NCI-H446 (cell line): ENCODE data around the gene CES3.

Experiments
- DNase-seq, 2 experiments: peaks; one replicate each; lab custom pipeline; 2025; lab: John Stamatoyannopoulos, UW

CES3 gene

DNA sequence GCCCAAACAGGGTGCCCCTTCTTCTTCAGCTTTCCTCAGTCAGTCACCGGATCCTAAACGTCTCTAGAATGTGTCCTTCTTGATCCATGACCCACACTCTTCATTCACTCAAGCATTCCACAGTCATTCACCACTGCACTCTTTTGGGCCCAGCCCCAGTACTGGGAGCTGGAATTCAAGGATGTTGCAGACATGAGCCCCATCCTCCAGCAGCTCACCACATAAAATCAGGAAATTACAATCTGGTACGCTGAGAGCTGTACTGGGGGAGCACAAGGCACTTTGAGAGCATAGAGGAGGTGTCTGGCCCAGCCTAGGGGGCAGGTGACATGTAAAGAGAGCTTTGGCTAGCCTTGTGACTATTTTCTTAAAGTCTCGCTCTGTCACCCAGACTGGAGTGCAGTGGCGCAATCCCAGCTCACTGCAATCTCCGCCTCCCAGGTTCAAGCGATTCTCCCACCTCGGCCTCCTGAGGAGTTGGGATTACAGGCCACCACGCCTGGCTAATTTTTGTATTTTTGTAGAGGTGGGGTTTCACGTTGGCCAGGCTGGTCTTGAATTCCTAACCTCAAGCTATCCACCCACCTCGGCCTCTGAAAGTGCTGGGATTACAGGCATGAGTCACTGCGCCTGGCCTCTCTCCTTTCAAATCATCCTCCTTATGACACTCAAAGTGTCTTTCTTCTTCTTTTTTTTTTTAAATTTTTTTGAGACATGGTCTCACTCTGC lies 46.0 kb downstream of the CES3 start:
- DNase-seq, result no peak

DNA sequence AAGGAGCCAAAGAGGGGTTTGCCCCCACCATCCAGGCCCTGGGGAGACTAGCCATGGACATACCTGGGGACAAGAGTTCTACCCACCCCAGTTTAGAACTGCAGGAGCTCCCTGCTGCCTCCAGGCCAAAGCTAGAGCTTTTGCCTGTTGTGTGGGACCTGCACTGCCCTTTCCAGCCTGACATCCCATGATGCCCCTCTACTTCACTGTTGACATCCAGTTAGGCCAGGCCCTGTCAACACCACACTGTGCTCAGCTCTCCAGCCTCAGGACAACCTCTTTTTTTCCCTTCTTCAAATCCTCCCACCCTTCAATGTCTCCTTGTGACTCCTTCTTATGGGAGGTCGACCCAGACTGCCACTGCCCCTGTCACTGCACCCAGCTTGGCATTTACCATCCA lies 48.1 kb downstream of the CES3 start:
- no peak for DNase-seq

DNA sequence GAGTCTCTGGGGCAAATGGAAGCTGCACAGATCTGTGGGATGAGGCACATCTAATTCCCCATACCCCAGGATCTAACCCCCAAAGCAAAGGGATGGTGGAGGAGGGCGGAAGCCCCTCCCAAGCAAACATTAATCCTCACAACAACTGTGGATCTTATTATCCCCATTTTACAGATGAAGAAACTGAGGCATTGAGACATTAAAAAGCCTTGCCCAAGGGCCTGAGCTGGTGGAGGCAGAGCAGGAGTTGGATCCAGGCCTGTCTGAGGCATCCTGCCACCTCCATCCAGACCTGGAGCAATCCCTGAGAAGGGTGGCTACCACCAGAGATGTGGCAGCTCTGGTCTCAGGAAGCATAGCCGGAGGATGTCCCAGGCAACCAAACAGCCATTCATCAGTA lies 50.2 kb downstream of the CES3 start:
- DNase-seq, result no peak

DNA sequence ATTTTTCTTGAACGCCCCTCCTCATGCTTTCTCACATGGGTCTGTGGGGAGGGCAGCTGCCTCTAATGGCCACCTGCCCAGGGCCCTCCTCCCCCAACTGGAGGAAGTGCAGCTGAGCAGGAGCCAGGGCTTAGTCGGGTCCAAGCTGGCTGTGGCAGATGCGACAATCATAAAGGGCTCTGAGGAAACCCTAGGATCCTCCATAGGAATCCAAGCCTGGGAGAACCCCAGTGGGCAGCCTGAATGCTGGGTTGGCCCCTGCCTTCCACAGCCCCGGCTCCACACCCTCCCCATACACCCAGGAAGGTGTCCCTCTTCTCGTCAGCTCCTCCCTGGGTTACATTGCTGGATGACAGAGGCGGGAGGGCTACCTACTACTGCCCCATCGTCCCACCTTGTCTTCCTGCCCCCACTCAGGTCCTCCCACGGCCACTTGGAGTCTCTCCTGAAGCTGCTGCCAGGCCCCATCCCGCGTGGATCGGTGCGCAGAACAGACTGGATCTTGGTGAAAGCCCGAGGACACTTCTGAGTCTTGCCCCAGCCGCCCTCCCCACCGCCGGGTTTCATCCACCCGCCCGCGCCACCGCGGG lies 52.3 kb downstream of the CES3 start:
- DNase-seq, result peak in 1 of 2 experiments; percentile 11

DNA sequence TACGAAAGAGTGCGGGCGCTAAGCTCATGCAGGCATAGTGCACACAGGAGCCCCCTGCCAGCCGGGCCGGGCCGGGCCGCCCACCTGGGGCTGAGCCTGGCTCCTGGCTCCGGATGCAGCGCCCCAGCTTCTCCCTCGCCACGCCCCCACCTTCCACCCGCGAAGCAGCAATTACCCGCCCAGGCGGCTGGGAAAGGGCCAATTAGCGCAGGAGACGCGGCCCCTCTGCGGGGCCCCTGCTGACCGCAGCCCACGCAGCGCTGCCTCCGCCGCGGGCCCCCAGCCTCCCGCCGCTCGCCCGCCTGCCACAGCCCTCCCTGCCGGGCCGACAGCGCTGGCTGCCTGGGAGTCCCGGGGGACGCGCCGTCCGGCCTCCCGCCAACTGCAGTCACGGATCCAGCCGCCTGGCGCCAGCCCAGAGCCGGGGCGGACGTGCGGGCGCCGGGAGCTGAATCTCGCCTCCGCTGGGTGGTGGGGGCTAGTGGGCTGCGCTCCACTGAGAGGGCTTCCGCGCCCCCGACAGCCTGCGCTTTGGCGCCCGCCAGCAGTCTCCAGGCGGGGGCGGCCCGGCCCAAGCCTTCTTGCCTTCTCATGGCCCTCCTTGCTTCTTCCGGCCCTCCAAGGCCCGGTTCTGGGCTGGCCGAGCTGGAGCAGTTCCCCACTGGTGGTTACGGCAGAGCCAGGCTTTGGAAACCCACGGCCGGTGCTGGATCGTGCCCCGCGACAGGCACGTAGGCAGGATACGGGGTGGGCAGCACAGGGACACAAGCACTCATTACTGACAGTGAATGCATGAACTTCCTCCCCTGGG lies 53.0 kb downstream of the CES3 start:
- peak in 1 of 2 experiments; percentile 75 for DNase-seq

DNA sequence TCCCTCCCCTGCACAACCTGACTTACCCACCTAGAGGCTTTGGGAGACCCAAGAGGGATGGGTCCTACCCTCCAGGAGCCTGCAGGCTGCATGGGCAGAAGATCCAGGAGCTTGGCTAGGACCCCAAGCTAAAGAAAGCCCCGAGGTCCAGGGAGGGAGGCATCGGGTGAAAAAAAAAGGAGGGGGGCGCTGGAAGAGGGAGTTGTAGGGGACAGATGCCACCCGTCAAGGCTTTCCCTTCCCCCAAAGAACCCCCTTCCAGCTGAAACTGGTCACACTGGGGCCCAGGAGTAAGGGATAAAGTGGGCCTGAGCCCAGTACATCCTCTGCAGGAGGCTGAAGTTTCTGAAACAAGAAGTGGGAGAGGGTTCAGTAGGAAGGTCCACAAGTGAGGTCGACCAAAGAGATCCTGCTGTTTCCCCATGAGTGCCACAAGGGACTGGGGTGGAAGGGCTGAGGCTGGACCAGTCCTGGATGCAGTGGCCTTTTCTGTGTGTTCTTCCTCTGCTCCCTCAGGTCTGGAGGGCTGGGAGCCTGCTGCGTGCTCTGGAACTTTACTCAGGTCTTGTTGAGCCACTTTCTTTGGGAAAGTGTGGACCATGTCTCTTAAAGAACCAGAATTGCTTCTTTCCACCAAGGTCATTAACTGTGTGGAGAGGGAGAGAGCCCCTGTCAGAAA lies 53.7 kb downstream of the CES3 start:
- DNase-seq, result no peak

DNA sequence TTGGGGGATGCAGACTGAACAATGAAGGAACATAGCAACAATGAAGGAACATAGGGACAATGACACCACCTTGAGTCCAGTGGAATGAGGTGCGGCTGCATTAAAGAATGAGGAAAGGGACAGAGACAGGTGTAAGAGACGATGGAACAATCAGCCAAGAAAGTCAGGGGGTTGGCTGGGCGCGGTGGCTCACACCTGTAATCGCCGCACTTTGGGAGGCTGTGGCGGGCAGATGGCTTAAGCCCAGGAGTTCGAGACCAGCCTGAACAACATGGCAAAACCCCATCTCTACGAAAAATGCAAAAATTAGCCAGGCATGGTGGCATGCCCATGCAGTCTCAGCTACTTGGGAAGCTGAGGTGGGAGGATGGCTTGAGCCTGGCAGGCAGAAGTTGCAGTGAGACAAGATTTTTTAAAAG lies 54.3 kb downstream of the CES3 start:
- no peak for DNase-seq

DNA sequence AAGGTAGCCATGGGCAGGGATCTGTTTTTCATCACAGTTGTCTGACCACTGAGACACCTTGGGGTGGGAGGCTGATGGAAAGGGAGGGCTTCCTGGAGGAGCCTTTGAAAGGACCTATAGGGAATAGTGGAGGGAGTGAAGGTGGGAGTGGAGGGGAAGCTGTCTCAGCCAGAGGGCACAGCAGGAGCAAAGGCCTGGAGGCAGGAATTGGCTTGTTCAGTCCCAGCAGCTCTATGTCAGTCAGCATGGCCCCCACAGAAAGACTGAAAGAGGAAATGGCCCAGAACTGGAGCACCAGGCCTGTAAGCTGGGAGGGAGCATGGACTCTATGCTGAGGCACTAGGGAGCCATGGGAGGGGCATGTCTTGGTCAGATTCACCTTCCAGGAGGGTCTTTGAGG lies 55.1 kb downstream of the CES3 start:
- DNase-seq, result no peak

DNA sequence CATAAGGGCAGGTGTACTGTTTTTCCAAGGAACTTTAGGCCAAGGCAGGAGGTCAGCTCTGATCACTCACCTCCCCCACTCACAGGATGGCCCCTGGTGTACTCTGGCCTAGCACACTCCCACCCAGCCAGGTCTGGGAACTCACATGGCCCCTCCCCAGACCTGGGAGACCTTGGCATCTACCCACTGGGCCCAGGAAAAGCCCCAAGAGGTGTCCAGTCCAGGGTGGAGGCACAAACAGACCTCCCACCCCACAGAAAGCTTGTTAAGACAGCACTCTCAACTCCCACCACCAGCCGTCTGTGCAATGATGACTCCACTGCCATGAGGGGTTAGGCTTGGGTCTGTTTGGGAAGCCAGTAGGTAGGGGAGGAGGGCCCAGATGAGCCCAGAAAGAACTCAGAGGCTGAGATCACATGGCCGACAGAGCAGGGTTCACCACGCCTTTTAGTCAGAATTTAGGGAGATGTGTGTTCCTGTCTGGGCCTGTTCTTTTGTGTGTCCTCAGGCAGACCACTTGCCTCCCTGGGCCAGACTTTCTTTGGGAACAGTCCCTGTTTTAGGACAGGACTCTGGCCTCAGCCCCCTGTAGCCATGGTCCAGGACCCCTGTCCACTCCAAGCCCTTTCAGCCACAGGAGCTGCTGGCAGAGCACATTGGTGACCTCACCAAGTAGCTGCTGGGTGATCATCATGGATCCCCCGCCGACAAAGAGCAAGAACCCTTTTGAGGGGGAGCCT lies 55.8 kb downstream of the CES3 start:
- no peak for DNase-seq

DNA sequence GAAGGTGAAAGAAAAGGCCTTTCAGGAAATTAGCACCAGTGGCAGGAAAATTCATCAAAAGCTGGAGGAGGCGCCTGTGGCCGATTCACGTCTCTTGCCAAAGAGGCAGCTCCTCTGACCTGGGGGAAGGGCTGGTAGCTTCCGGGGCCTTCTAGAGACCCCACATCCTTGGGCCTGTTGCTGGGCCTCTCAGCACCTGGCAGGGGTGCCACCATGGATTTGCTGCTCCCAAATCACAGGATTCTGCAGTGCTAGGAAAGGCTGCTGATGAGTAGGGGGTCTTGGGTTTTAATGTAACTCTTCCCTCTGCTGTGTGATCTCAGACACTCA lies 56.3 kb downstream of the CES3 start:
- DNase-seq, result no peak

DNA sequence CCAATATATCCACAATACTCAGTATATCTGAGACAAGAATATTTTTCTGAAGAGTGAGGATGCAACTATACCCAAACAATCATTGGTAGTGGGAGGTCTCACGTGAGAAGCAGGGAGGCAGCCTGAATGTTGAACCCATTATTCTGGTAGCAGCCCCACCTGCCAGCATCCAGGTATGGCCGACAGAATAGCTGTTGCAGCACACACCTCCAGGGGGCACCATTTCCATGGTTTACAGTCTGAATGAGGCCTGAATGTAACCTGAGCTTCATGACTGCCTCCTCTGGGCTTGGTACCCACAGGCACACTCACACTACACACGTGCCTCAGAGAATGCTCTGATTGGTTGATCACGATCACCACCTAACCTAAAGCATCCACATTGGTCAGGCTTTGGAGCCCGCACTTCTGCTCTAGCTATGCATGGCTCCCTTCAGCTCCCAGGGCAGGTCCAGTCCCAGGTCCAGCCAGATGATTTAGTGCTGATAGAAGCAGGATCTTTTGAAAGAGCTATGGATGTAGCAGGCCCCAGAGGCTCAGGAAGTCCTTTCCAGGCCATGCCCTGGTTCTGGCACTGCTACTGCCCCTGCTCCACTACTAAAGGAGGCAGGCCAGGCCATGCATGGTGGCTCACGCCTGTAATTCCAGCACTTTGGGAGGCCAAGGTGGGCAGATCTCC lies 56.9 kb downstream of the CES3 start:
- peak; percentile 21 to 76 for DNase-seq

DNA sequence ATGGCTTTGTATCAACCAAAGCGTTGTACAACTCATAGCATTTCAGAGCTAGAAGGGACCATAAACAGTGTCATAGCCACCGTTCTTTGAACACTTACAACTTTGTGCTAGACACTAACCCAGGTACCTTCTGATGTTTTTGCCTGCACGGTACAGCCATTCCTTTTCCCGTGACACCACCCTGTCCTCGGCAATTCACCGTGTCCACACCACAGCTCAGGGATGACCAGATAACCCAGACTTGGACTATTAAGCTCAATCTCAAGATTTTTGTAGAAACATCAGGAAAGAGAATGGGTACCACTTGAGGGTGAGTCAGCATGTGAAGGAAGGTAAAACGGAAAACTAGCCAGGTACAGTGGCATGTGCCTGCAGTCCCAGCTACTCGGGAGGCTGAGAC lies 58.1 kb downstream of the CES3 start:
- DNase-seq, result no peak

DNA sequence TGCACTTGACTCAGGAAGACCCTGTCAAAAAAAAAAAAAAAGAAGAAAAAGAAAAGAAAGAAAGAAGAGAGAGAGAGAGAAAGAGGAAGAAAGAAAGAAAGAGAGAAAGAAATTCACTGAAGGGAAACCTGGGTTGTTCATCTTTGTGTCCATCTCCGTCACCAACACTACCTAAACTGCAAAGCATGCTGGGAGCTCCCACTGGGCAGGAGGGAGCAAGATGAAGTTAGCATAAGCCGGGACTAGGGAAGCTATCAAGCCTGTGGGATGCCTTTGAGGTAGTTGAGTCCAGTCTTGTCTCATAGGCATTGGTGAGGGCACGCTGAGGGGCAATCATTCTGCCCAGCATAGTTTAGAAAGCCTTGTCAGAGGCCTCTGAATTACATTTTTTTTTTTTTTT lies 60.3 kb downstream of the CES3 start:
- no peak for DNase-seq

DNA sequence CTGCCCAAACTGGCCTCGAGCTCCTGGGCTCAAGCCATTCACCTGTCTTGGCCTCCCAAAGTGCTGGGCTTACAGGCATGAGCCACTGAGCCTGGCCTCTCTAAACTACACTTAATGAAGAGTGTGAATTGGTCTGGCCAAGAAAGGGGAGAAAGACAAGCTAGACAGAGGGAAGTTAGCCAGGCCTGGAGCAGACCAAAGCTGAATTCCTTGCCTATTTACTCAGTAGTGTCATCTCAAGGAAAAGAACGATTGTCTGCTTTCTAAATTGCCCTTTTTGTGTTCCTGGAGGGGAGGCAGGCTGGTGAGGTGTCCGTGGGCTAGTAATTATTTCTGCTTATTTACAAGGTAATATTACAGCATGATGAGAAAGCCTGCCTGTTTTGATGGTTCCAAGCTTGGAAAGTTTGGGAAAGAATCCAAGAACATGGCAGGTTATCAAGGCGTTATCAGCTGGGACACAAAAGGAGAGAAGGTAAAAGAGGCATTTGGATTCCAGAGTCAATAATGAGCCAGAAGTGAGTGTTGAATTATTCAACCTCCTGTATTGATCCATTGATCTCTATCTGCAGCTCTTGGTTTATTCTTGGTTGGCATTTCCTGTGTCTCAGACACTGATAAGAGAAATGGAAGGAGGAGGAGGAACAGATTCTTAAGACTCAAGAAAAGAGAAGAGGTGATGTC lies 61.6 kb downstream of the CES3 start:
- no peak for DNase-seq

DNA sequence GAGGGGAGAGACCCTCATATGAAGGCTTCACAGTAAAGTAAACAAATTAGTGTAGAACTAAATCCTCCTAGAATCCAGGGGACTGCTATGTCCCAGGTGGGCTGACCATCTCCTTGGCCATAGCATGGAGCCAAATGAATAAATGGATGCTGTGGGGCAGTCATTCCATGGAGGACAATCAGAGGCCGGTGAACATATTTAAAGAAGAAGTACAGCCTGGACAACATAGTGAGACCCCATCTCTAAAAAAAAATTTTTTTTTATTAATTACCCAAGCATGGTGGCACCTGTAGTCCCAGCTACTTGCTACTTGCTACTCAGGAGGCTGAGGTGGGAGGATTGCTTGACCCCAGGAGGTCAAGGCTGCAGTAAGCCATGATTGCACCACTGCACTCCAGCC lies 62.6 kb downstream of the CES3 start:
- DNase-seq, result no peak
